Activated CD4-positive, alpha-beta T cell treated with anti-CD3 and anti-CD28 coated beads for 24 hours (primary cell): ENCODE data around the gene TAB3.
"Not testable (repeated sequence)": the region's sequence is repeated elsewhere in the genome, so short reads cannot be mapped to it uniquely, and the experiment has no call there.

Source experiments
- DNase-seq, 2 donors: peaks; one replicate each; pipeline ENCODE4 v3.0.0-alpha.2; 2020; ENCODE audit warnings: low read depth in 2 of 2

Gene TAB3

DNA sequence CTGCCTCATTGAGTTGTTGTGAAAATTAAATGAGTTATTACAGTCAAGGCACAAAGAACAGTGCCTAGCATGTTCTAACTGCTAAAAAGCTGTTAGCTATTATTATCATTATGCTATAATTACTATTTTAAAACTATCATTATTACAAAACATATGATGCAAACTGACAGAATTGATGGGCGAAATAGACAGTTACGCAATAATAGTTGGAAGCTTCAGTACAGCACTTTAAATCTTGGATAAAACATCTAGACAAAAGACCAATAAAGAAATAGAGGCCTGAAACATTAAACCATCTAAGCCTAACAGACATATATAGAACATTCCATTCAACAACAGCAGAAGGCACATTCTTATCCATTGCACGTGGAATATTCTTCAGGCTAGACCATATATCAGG, 73.0 kb downstream of the TAB3 start:
- DNase-seq = no peak

- no peak for DNase-seq
These were observed 74.1 kb downstream of the TAB3 start for GRCh38 chrX:30814978-30815377.

GRCh38 chrX:30812326-30812725, 76.7 kb downstream of the TAB3 start:
- no peak for DNase-seq

DNA sequence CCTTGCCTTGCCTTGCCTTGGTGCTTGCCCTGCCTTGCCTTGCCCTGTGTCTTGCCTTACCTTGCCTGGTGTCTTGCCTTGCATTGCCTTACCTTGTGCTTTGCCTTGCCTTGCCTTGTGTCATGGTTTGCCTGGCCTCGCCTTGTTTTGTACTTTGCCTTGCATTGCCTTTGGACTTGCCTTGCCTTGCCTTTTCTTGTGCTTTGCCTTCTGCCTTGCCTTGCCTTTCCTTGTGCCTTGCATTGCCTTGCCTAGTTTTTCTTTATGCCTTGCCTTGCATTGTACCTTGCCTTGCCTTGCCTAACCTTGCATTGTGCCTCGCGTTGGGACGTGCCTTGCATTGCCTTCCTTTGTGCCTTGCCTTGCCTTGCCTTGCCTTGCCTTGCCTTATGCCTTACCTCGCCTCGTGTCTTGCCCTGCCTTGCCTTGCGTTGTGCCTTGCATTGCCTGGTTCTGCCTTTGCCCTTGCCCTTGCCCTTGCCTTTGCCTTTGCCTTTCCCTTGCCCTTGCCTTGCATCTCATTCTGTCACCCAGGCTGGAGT, 82.8 kb downstream of the TAB3 start:
- DNase-seq = no peak

DNA sequence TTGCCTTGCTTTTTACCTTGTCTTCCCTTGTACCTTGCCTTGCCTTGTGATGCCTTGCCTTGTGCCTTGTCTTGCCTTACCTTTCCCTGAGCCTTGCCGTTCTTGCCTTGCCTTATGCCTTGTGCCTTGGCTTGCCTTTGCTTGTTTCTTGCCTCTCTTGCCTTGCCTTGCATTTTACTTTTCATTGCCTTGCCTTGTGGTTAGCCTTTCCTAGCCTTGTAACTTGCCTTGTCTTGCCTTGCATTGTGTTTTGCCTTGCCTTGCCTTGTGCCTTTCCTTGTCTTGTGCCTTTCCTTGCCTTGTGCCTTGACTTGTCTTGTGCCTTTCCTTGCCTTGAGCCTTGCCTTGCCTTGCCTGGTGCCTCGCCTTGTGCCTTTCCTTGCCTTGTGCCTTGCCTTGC, 84.6 kb downstream of the TAB3 start:
- no peak for DNase-seq

- DNase-seq = no peak
These were observed 88.2 kb downstream of the TAB3 start for GRCh38 chrX:30800901-30801300.

- no peak for DNase-seq
These were observed 89.7 kb downstream of the TAB3 start for GRCh38 chrX:30799327-30799726.

DNA sequence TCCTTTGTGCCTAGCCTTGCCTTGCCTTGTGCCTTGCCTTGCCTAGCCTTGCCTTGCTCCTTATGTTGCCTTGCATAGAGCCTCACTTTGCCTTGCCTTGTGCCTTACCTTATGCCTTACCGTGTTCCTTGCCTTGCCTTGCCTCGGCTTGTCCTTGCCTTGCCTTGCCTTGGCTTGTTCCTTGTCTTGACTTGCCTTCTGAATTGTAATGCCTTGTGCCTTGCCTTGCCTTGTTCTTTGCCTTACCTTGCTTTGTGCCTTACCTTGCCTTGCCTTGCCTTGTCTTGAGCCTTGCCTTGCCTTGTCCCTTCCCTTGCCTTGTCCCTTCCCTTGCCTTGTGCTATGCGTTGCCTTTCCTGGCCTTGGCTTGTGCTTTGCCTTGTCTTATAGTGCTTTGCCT, 90.2 kb downstream of the TAB3 start:
- DNase-seq = no peak

DNA sequence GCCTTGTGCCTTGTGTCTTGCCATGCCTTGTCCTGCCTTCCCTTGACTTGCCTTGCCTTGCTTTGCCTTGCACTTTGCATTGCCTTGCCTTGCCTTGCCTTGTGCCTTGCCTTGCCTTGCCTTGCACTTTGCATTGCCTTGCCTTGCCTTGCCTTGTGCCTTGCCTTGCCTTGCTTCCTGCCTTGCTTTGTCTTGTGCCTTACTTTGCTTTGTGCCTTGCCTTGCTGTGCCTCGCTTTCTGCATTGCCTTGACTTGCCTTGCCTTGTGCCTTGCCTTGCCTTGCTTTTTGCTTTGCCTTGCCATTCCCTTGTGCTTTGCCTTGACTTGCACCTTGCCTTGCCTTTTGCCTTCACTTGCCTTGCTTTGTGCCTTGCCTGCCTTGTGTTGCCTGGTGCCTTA, 91.8 kb downstream of the TAB3 start:
- not testable (repeated sequence) for DNase-seq

GRCh38 chrX:30795981-30796958, 92.8 kb downstream of the TAB3 start:
- no peak for DNase-seq

GRCh38 chrX:30794497-30794896, 94.6 kb downstream of the TAB3 start:
- no peak for DNase-seq

DNA sequence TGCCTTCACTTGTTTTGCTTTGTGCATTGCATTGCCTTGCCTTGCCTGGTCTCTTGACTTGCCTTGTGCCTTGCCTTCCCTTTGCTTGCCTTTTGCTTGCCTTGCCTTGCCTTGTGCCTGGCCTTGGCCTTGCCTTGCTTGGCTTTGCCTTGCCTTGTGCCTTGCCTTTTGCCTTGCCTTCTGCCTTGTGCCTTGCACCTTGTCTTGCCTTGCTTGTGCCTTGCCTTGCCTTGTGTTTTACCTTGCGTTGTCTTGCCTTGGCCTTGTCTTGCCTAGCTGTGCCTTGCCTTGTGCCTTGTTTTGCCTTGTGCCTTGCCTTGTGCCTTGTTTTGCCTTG, 95.3 kb downstream of the TAB3 start:
- no peak for DNase-seq

- no peak for DNase-seq
These were observed 95.8 kb downstream of the TAB3 start for GRCh38 chrX:30793075-30793766.

- no peak for DNase-seq
These were observed 97.5 kb downstream of the TAB3 start for GRCh38 chrX:30791296-30792278.

DNA sequence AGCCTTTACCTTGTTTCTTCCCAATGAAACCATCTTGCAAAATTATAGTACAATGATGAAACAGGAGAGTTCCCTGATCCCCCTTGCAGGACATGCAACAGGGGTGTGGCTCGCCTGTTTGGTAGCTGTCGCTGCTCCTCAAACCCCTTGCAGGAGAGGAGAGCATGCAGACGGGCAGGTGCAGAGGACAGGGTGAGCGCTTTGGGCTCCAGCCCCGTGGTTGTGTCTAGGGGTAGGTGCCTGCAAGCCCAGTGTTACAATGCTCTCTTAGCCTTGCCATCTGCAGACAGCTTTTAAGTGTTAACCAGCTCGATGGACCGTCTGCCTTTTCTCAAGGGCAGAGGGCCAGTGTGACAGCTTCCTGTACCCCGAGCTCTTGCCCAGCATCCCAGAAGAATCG, 102.0 kb downstream of the TAB3 start:
- no peak for DNase-seq

GRCh38 chrX:30786374-30786773, 102.7 kb downstream of the TAB3 start:
- no peak for DNase-seq

- DNase-seq = no peak
These were observed 107.2 kb downstream of the TAB3 start for GRCh38 chrX:30781711-30782444.

DNA sequence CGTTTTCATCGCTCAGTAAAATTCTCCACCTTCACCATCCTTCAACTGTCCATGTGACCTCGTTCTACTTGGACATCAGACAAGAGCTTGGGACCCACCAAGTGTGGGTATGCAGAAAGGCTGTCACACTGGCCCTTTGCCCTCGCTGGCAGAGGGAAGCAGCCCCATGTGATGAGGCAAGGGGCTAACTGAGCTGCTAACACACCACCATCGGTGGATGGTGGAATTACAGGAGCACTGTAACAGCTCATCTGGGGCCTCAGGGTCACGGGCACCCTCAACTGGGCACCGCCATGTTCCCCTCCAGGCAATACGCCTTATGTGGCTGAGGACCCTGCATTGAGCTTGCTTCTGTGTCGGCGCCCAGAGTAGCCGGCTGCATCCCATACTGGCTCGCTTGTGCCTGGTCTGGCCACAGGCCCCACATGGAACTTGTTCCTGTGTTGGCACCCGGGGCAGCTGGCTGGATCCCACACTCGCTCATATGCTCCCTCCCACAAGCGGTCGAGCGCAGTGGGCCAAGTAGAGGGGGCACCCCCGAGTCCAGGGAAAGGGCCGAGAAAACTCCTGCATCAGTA, 109.5 kb downstream of the TAB3 start:
- no peak for DNase-seq

GRCh38 chrX:30777575-30777974, 111.5 kb downstream of the TAB3 start:
- no peak for DNase-seq
